Measurements from ENCODE around the gene TMSB15B. TPM values are rescaled to one million over a fixed set of nuclear protein-coding genes. Genes with fewer than 3 reads are reported as not detected.
"Not testable (repeated sequence)": the region's sequence is repeated elsewhere in the genome, so short reads cannot be mapped to it uniquely, and the experiment has no call there.

Gene TMSB15B
- polyA plus RNA-seq, 1 donor (not counting 4 experiments of a cell fraction or from before 2014, with no cell fraction given): 11.5 TPM

GRCh38 chrX:103927633-103928032, 34.8 kb upstream of the TMSB15B start:
- no peaks in the 10 kb centered on the region for H3K79me2 ChIP-seq (ENCODE audit: control insufficient read depth, insufficient read depth, low read length)
- H3K4me1 ChIP-seq (ENCODE audit: control insufficient read depth, extremely low read depth, insufficient read depth, low read length): no peaks in the 10 kb centered on the region
- no peak for DNase-seq (ENCODE audit: low read depth, low spot score)
- FAIRE-seq: no peak
- H2AFZ ChIP-seq (ENCODE audit: control insufficient read depth, low read length): no peak overlapping the region
- no peak overlapping the region for H3K4me3 ChIP-seq (ENCODE audit: control insufficient read depth in 2 of 3, extremely low read depth in 1 of 3, insufficient read depth in 2 of 3, low read depth in 1 of 3, low read length in 3 of 3)
- H4K20me1 ChIP-seq (ENCODE audit: control insufficient read depth, extremely low read depth, insufficient read depth, low read length): no peaks in the 10 kb centered on the region
- H3K4me2 ChIP-seq (ENCODE audit: control insufficient read depth, extremely low read depth, insufficient read depth, low read depth, low read length): no peak overlapping the region
- H3K27me3 ChIP-seq (ENCODE audit: control insufficient read depth, extremely low read depth, insufficient read depth, low read length): no peaks in the 10 kb centered on the region
- TF ChIP-seq, protein P1, sequence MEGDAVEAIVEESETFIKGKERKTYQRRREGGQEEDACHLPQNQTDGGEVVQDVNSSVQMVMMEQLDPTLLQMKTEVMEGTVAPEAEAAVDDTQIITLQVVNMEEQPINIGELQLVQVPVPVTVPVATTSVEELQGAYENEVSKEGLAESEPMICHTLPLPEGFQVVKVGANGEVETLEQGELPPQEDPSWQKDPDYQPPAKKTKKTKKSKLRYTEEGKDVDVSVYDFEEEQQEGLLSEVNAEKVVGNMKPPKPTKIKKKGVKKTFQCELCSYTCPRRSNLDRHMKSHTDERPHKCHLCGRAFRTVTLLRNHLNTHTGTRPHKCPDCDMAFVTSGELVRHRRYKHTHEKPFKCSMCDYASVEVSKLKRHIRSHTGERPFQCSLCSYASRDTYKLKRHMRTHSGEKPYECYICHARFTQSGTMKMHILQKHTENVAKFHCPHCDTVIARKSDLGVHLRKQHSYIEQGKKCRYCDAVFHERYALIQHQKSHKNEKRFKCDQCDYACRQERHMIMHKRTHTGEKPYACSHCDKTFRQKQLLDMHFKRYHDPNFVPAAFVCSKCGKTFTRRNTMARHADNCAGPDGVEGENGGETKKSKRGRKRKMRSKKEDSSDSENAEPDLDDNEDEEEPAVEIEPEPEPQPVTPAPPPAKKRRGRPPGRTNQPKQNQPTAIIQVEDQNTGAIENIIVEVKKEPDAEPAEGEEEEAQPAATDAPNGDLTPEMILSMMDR (optimal IDR thresholded peaks at IDR 0.05 in 1 of 3, IDR thresholded peaks at IDR 0.05 in 1 of 3, conservative IDR thresholded peaks at IDR 0.05 in 1 of 3; ENCODE audit: extremely low read depth in 1 of 3, insufficient read depth in 2 of 3, low read length in 3 of 3): no peak
- TF ChIP-seq EZH2 (IDR thresholded peaks at IDR 0.05; ENCODE audit: low read length): no peak
- no peak overlapping the region for H3K27ac ChIP-seq (ENCODE audit: control insufficient read depth, insufficient read depth, low read length)
- dilution Hi-C loops (cut with MboI; ENCODE audit: extremely low pct_ligation_motif_present, low sequenced_read_pairs): no loop called here
- no peaks in the 10 kb centered on the region for H3K36me3 ChIP-seq (ENCODE audit: control insufficient read depth in 2 of 2, extremely low read depth in 1 of 2, insufficient read depth in 2 of 2, low read length in 2 of 2)
- no peaks in the 10 kb centered on the region for H3K9me3 ChIP-seq (ENCODE audit: control insufficient read depth, low read depth, low read length)
- no peaks in the 10 kb centered on the region for H3K9me1 ChIP-seq (ENCODE audit: control insufficient read depth, extremely low read depth, insufficient read depth, low read length)
- no peak overlapping the region for H3K9ac ChIP-seq (ENCODE audit: control insufficient read depth, extremely low read depth, insufficient read depth, low read length)

GRCh38 chrX:103932133-103932532, 30.3 kb upstream of the TMSB15B start:
- no peak overlapping the region for H2AFZ ChIP-seq (ENCODE audit: control insufficient read depth, low read length)
- no peak overlapping the region for H3K4me2 ChIP-seq (ENCODE audit: control insufficient read depth, extremely low read depth, insufficient read depth, low read depth, low read length)
- H3K27me3 ChIP-seq (ENCODE audit: control insufficient read depth, extremely low read depth, insufficient read depth, low read length): no peaks in the 10 kb centered on the region
- H3K4me3 ChIP-seq (ENCODE audit: control insufficient read depth in 2 of 3, extremely low read depth in 1 of 3, insufficient read depth in 2 of 3, low read depth in 1 of 3, low read length in 3 of 3): no peak overlapping the region
- H3K36me3 ChIP-seq (ENCODE audit: control insufficient read depth in 2 of 2, extremely low read depth in 1 of 2, insufficient read depth in 2 of 2, low read length in 2 of 2): no peaks in the 10 kb centered on the region
- dilution Hi-C loops (cut with MboI; ENCODE audit: extremely low pct_ligation_motif_present, low sequenced_read_pairs): no loop called here
- TF ChIP-seq EZH2 (IDR thresholded peaks at IDR 0.05; ENCODE audit: low read length): no peak
- TF ChIP-seq, protein P1 (optimal IDR thresholded peaks at IDR 0.05 in 1 of 3, IDR thresholded peaks at IDR 0.05 in 1 of 3, conservative IDR thresholded peaks at IDR 0.05 in 1 of 3; ENCODE audit: extremely low read depth in 1 of 3, insufficient read depth in 2 of 3, low read length in 3 of 3): no peak
- FAIRE-seq (no peak), DNase-seq (ENCODE audit: low read depth, low spot score) (no peak)
- no peak overlapping the region for H3K27ac ChIP-seq (ENCODE audit: control insufficient read depth, insufficient read depth, low read length)
- H4K20me1 ChIP-seq (ENCODE audit: control insufficient read depth, extremely low read depth, insufficient read depth, low read length): no peaks in the 10 kb centered on the region
- H3K79me2 ChIP-seq (ENCODE audit: control insufficient read depth, insufficient read depth, low read length): no peaks in the 10 kb centered on the region
- H3K9me1 ChIP-seq (ENCODE audit: control insufficient read depth, extremely low read depth, insufficient read depth, low read length): no peaks in the 10 kb centered on the region
- H3K9ac ChIP-seq (ENCODE audit: control insufficient read depth, extremely low read depth, insufficient read depth, low read length): no peak overlapping the region
- H3K4me1 ChIP-seq (ENCODE audit: control insufficient read depth, extremely low read depth, insufficient read depth, low read length): no peaks in the 10 kb centered on the region
- H3K9me3 ChIP-seq (ENCODE audit: control insufficient read depth, low read depth, low read length): no peaks in the 10 kb centered on the region

DNA sequence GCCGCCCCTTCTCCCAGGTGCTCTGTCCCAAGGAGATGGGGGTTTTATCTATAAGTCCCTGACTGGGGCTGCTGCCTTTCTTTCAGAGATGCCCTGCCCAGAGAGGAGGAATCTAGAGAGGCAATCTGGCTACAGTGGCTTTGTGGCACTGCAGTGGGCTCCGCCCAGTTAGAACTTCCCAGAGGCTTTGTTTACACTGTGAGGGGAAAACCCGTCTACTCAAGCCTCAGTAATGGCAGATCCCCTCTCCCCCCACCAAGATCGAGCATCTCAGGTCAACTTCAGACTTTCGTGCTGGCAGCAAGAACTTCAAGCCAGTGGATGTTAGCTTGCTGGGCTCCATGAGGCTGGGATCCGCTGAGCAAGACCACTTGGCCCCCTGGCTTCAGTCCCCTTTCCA, 22.2 kb upstream of the TMSB15B start:
- H4K20me1 ChIP-seq (ENCODE audit: control insufficient read depth, extremely low read depth, insufficient read depth, low read length); H3K36me3 ChIP-seq (ENCODE audit: control insufficient read depth in 2 of 2, extremely low read depth in 1 of 2, insufficient read depth in 2 of 2, low read length in 2 of 2); H3K9ac ChIP-seq (ENCODE audit: control insufficient read depth, extremely low read depth, insufficient read depth, low read length); H3K4me3 ChIP-seq (ENCODE audit: control insufficient read depth in 2 of 3, extremely low read depth in 1 of 3, insufficient read depth in 2 of 3, low read depth in 1 of 3, low read length in 3 of 3); H3K4me2 ChIP-seq (ENCODE audit: control insufficient read depth, extremely low read depth, insufficient read depth, low read depth, low read length); H2AFZ ChIP-seq (ENCODE audit: control insufficient read depth, low read length); DNase-seq (ENCODE audit: low read depth, low spot score); H3K4me1 ChIP-seq (ENCODE audit: control insufficient read depth, extremely low read depth, insufficient read depth, low read length); dilution Hi-C loops (cut with MboI; ENCODE audit: extremely low pct_ligation_motif_present, low sequenced_read_pairs); H3K27me3 ChIP-seq (ENCODE audit: control insufficient read depth, extremely low read depth, insufficient read depth, low read length); H3K27ac ChIP-seq (ENCODE audit: control insufficient read depth, insufficient read depth, low read length); H3K9me3 ChIP-seq (ENCODE audit: control insufficient read depth, low read depth, low read length); H3K9me1 ChIP-seq (ENCODE audit: control insufficient read depth, extremely low read depth, insufficient read depth, low read length); H3K79me2 ChIP-seq (ENCODE audit: control insufficient read depth, insufficient read depth, low read length); FAIRE-seq: not testable (repeated sequence)
